ENCODE measurements around the gene FSCN2. TPM values are rescaled to one million over a fixed set of nuclear protein-coding genes. Genes with fewer than 3 reads are reported as not detected.

The FSCN2 gene, protein sequence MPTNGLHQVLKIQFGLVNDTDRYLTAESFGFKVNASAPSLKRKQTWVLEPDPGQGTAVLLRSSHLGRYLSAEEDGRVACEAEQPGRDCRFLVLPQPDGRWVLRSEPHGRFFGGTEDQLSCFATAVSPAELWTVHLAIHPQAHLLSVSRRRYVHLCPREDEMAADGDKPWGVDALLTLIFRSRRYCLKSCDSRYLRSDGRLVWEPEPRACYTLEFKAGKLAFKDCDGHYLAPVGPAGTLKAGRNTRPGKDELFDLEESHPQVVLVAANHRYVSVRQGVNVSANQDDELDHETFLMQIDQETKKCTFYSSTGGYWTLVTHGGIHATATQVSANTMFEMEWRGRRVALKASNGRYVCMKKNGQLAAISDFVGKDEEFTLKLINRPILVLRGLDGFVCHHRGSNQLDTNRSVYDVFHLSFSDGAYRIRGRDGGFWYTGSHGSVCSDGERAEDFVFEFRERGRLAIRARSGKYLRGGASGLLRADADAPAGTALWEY
- total RNA-seq (2014; rRNA removed; shearing (Covaris generic)), result 0.69 TPM in 1 of 2 replicates, not detected in the other

GRCh38 chr17:81527591-81528383 lies at the start of gene FSCN2:
Gene FSCN2 (plus strand): TSS chr17:81528377. CDS start chr17:81528532, 155 bp downstream.
- no peak for DNase-seq (ENCODE audit: low read depth)

GRCh38 chr17:81479175-81480071 lies 48.8 kb upstream of the FSCN2 start:
- no peak for DNase-seq (ENCODE audit: low read depth)

GRCh38 chr17:81480140-81481072 lies 47.8 kb upstream of the FSCN2 start:
- peak; percentile 85 for DNase-seq (ENCODE audit: low read depth)

DNA sequence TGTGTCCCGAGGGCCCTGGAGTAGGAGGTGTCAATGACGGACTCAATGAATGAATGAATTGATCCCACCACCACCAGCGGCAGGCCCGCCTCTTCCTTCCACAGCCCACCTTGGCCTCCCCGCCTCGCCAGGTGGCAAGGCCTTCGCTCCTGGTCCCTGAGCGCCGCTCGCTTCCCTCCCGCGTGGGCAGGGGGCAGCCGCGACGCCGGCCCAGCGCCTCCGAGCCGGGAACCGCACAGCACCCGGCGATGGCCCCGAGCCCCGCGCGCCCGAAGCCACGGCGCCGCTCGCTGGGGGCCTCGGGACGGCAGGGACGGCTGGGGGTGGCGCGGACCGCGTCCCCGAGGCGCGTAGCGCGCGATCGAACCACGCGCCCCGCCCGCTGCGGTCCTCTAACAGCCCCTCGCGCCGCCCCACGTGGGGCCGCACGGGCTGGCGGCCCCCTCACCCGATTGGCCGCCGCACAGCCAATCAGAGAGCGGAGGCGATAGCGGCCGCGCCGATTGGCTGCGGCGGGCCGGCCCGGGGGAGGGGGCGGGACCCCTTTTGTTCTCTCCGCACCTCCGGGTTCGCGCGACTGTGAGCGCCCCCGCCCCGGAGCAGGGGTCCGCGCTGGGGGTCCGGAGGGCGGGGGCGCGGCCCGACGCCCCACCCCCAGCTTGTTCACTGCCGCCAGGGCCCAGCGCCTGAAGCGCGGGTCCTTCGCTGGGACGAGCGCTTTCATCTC lies 46.9 kb upstream of the FSCN2 start:
- DNase-seq (ENCODE audit: low read depth), result peak; percentile 61

DNA sequence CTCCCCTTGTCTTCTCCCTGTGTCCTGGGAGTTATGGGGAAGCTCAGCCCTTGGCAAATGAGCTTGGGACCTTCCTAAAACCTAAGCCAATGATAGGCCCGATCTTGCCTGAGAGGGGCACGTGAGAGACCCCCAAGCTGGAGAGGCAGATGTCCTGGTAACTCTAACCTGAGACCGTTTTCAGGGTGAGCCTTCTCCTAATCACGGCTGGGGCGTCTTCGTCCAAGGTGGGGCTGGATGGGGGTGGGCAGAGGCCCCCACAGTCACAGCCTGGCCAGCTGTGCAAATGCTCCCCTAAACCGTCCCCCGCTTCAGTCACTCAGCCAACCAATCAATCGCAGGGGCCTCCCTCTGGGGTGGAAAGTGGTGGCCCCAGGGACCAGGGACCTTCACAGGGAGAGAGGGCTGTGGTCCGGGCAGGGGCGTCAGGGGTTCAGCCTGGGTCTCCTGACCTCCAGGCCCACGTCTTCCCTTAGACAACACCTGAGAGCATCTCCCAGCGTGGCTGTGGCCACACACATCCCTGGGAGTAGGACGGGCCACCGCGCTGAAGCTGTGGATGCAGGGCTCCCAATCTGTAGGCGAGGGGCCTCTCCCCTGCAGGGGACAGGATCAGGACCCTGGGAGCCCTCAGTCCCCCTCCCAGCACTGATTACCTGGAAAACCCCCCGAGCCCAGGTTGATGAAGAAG lies 46.2 kb upstream of the FSCN2 start:
- DNase-seq (ENCODE audit: low read depth), result no peak

- DNase-seq (ENCODE audit: low read depth), result no peak
Measured at GRCh38 chr17:81482673-81483072, 45.5 kb upstream of the FSCN2 start.

DNA sequence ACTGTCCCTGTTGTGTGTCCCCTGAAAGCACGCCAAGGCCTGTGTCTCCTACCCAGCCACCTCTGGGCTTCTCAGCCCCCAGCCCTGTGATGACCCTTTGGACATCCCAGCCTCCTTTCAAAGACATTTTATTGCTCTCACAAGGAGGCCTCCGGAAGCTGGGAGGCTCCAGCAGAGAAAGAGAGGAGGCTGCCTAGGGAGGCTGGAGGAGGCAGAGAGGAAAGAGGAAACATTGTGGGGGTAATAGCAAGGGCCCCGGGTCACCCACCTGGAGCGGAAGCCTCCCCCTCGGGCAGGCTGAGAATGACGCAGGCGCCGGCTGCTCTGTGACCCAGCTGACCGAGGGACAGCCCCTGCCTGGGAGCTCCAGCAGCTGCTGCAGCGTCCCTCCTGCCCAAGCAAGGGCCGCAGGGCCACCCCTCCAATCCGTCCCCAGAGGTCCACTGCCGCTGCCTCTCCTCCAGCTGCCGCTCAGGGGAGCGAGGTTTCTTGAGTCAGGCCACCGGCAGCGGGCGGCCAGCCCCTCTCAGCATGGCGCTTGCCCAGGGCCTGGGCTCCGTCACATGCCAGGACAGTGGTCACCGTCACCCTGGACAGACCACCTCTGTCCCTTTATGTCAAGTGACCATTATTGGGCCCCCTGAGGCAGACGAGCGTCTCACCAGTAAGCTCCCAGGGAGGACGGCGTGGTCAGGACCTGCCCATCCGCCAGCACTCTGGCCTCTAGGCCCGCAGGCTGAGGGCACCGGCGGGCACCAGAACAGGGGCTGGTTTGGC lies 44.9 kb upstream of the FSCN2 start:
- DNase-seq (ENCODE audit: low read depth), result no peak

GRCh38 chr17:81483862-81484194 lies 44.3 kb upstream of the FSCN2 start:
- DNase-seq (ENCODE audit: low read depth), result no peak

- peak; percentile 65 for DNase-seq (ENCODE audit: low read depth)
Measured at GRCh38 chr17:81484195-81484979, 43.8 kb upstream of the FSCN2 start.

- DNase-seq (ENCODE audit: low read depth), result no peak
Measured at GRCh38 chr17:81486199-81486810, 41.9 kb upstream of the FSCN2 start.

- no peak for DNase-seq (ENCODE audit: low read depth)
Measured at GRCh38 chr17:81487089-81487486, 41.1 kb upstream of the FSCN2 start.

DNA sequence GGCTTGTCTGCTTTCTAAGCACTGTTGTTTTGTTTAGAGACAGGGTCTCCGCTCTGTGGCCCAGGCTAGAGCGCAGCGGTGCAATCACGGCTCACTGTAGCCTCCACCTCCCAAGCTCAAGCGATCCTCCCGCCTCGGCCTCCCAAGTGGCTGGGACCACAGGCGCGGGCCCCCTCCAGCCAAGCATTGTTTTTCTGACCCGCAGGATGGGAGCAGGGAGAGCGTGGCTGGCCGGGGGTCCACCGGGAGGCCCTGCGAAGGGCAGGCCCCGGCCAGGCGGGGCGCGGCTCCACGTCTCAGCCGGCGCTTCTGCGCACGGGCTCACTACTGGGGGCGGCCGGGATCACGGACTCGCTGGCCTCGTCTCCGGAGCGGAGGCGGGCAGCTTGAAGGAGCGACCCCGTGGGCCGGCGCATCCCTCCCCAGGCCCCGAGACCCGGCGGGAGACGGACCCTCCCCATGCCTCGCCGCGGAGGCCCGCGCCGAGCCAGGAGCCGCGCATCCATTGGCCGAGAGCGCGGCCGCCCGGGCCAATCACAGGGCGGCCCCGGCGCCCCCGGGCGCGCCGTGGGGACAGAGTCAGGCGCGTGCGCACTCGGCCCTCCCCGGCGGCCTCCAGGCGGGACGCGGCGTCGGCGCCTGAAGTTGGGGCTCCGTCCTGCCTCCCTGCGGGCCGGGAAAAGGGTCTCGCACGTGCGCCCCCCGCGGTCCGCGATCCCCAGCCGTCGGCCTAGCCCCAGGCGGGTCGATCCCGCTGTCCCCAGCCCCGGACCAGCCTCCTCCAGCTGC lies 40.5 kb upstream of the FSCN2 start:
- DNase-seq (ENCODE audit: low read depth), result peak; percentile 69

DNA sequence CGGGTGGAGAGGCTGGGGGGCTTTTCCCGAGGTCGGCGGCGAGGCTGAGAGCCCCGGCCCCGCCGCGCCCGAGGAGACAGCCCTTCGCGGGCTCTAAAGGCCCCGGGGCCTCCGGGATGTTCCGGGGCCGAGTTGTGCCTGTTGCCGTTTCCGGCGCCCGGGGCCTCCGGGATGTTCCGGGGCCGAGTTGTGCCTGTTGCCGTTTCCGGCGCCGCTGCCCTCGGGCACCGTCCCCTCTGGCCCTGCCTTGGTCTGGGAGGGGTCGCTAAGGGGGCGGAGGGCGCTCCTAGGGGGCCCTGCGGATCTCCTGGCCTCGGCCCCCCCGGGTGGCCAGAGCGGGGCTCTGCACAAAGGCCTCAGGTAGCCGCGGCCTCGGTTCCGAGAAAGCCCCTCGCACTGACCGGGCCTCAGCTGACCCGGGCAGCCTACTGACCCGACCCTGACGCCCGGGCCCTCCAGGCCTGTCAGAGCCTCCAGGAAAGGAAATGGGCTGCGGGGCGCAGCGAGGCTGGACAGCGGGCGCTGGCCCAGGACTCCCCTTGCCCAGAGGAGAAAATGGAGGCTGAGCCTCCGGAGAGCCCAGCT lies 39.8 kb upstream of the FSCN2 start:
- no peak for DNase-seq (ENCODE audit: low read depth)

DNA sequence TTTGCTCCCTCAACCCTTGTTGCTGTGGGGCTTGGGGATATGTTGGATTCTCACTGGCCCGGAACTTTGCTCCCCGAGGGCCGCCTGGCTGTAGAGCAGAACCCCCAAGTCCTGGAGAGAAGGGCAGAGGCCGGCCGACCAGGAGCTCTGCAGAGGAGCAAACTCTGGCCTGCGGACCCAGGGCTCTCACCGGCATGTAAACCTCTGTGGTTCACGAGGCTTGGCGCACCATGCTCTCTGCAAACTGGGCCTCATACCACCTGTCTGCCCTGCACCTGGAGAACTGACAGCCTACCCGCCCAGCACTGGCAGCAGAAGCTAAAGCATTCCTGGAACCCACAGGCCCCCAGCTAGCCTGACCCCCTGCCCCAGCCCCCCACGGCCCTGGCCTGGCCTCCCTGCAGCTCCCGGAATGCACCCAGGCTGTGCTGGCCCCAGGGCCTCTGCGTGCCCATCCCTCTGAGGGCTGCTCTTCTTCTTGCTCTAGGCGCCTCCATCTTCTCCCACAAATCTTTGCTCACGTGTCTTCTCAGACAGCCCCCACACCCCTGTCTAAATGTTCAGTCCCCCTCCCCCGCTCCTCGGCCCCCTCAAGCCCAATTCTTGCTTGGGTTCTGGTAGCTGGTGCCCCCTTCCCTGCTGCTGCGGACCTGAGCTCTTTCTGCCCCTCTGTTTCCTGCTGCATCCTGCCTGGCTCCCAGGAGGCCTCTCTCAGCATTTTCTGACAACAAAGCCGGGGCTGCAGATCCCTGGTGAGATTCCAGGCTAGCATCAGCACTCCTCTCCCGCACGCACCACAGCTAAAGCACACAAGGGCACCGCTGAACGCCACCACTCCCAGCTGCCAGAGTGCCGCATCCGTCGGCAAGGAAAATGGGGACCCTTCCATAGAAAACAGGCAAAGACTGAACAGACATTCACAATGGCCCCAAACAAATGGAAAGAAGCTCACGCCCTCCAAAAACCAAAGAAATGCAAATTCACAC lies 38.9 kb upstream of the FSCN2 start:
- no peak for DNase-seq (ENCODE audit: low read depth)

All from M059J (cell line).